Neuronal stem cell (in vitro differentiated cells): ENCODE measurements around the gene ARL17B.
"Not testable (repeated sequence)": the region's sequence is repeated elsewhere in the genome, so short reads cannot be mapped to it uniquely, and the experiment has no call there.

Experiments
- DNase-seq: peaks from one replicate; pipeline ENCODE4 v3.0.0-alpha.2; 2013; ENCODE audit warnings: low spot score
- H2AFZ ChIP-seq: one replicate; pipeline ENCODE4 v1.6.1; 2013; ENCODE audit warnings: mild to moderate bottlenecking, low read length, inconsistent platforms
- H2AK5ac ChIP-seq: 2 replicates; pipeline ENCODE4 v1.6.1; 2013; ENCODE audit warnings: low read depth, mild to moderate bottlenecking, inconsistent platforms, low read length, moderate library complexity, mixed read lengths
- H2BK120ac ChIP-seq: 2 replicates; pipeline ENCODE4 v1.6.1; 2013; ENCODE audit warnings: low read depth, mild to moderate bottlenecking, inconsistent platforms, low read length, moderate library complexity, mixed read lengths
- H2BK12ac ChIP-seq: one replicate; pipeline ENCODE4 v1.6.1; 2013; ENCODE audit warnings: low read length, inconsistent platforms
- H2BK15ac ChIP-seq: 2 replicates; pipeline ENCODE4 v1.6.1; 2013; ENCODE audit warnings: mild to moderate bottlenecking, low read length, inconsistent platforms, mixed read lengths
- H2BK5ac ChIP-seq: one replicate; pipeline ENCODE4 v1.6.1; 2013; ENCODE audit warnings: inconsistent platforms, mild to moderate bottlenecking, low read length, moderate library complexity
- H3K14ac ChIP-seq: one replicate; pipeline ENCODE4 v1.6.1; 2013; ENCODE audit warnings: low read length, inconsistent platforms
- H3K18ac ChIP-seq: 2 replicates; pipeline ENCODE4 v1.6.1; 2013; ENCODE audit warnings: low read length, inconsistent platforms
- H3K23ac ChIP-seq: 2 replicates; pipeline ENCODE4 v1.6.1; 2013; ENCODE audit warnings: low read depth, mild to moderate bottlenecking, mixed read lengths, low read length, inconsistent platforms; ENCODE audit not compliant: poor library complexity
- H3K27ac ChIP-seq: replicated peaks from 3 replicates; pipeline ENCODE4 v1.5.1; 2013; ENCODE audit warnings: low read length, inconsistent platforms
- H3K27me3 ChIP-seq, 3 experiments: 2 replicates each; pipeline ENCODE4 v1.6.1; 2013; ENCODE audit warnings: low read length in 3 of 3, mild to moderate bottlenecking in 2 of 3, inconsistent platforms in 1 of 3, low read depth in 1 of 3, mixed read lengths in 1 of 3, moderate library complexity in 1 of 3; ENCODE audit not compliant: control insufficient read depth in 3 of 3, insufficient read depth in 3 of 3
- H3K36me3 ChIP-seq, 2 donors: replicated peaks in 1 of 2; 2 replicates each; pipeline ENCODE4 v1.6.1; 2013; ENCODE audit warnings: low read length in 2 of 2; ENCODE audit not compliant: control insufficient read depth in 2 of 2, insufficient read depth in 2 of 2
- H3K4ac ChIP-seq: 2 replicates; pipeline ENCODE4 v1.6.1; 2013; ENCODE audit warnings: inconsistent platforms, mild to moderate bottlenecking, low read length, moderate library complexity
- H3K4me1 ChIP-seq, 2 donors: 1 replicate in 1 of 2; 2 replicates in 1 of 2; pipeline ENCODE4 v1.6.1; 2013; ENCODE audit warnings: low read length in 2 of 2, low read depth in 1 of 2; ENCODE audit not compliant: control insufficient read depth in 2 of 2, insufficient read depth in 1 of 2
- H3K4me2 ChIP-seq: one replicate; pipeline ENCODE4 v1.6.1; 2013; ENCODE audit warnings: mild to moderate bottlenecking, low read length, inconsistent platforms; ENCODE audit not compliant: insufficient read depth, poor library complexity, severe bottlenecking
- H3K4me3 ChIP-seq, 2 donors: 2 replicates each; pipeline ENCODE4 v1.5.1; 2013; ENCODE audit warnings: low read length in 2 of 2, mild to moderate bottlenecking in 2 of 2, inconsistent platforms in 1 of 2, moderate library complexity in 1 of 2
- H3K79me1 ChIP-seq: one replicate; pipeline ENCODE4 v1.6.1; 2013; ENCODE audit warnings: low read depth, mild to moderate bottlenecking, inconsistent platforms, low read length, moderate library complexity
- H3K9ac ChIP-seq: one replicate; pipeline ENCODE4 v1.6.1; 2013; ENCODE audit warnings: mild to moderate bottlenecking, low read depth, low read length, inconsistent platforms; ENCODE audit not compliant: poor library complexity
- H3K9me3 ChIP-seq, 2 donors: replicated peaks in 1 of 2; 2 replicates each; pipeline versions ENCODE3 to v1.6.1; 2013; ENCODE audit warnings: low read length in 2 of 2, mild to moderate bottlenecking in 2 of 2, inconsistent platforms in 1 of 2, low read depth in 1 of 2, mixed read lengths in 1 of 2, moderate library complexity in 1 of 2; ENCODE audit not compliant: control insufficient read depth in 2 of 2, insufficient read depth in 1 of 2
- H4K8ac ChIP-seq: one replicate; pipeline ENCODE4 v1.6.1; 2013; ENCODE audit warnings: low read depth, mild to moderate bottlenecking, inconsistent platforms, low read length, moderate library complexity
- H4K91ac ChIP-seq: one replicate; pipeline ENCODE4 v1.6.1; 2013; ENCODE audit warnings: low read length, low read depth, mild to moderate bottlenecking, inconsistent platforms; ENCODE audit not compliant: poor library complexity
- WGBS, 2 donors: extraction: QIAGEN DNeasy Blood & Tissue Kit; methylation state at CpG; one replicate each; pipeline ENCODE4 v1.1.7; 2013; ENCODE audit warnings: missing lambda C conversion rate in 2 of 2, mixed read lengths in 1 of 2; ENCODE audit not compliant: insufficient read length in 2 of 2, insufficient replicate concordance in 1 of 2; ENCODE audit errors: extremely low coverage in 2 of 2; 5-methylcytosine and 5-hydroxymethylcytosine counted together

ARL17B gene

DNA sequence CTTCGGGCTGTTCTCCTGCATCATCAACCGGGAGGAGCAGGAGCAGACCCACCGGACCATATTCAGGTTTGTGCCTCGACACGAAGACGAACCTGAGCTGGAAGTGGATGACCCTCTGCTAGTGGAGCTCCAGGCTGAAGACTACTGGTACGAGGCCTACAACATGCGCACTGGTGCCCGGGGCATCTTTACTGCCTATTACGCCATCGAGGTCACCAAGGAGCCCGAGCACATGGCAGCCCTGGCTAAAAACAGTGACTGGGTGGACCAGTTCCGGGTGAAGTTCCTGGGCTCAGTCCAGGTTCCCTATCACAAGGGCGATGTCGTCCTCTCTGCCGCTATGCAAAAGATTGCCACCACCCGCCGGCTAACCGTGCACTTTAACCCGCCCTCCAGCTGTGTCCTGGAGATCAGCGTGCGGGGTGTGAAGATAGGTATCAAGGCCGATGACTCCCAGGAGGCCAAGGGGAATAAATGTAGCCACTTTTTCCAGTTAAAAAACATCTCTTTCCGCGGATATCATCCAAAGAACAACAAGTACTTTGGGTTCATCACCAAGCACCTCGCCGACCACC is 117.1 kb downstream of the ARL17B start:
- not testable (repeated sequence) for H2BK120ac ChIP-seq, H3K23ac ChIP-seq, H3K27me3 ChIP-seq, H2AFZ ChIP-seq, H3K4me3 ChIP-seq, H3K9ac ChIP-seq, DNase-seq, H2AK5ac ChIP-seq, H2BK5ac ChIP-seq, H3K4ac ChIP-seq, H3K79me1 ChIP-seq, H4K91ac ChIP-seq, H3K18ac ChIP-seq, H2BK15ac ChIP-seq, H3K36me3 ChIP-seq, H3K9me3 ChIP-seq, H4K8ac ChIP-seq, H2BK12ac ChIP-seq, H3K14ac ChIP-seq, H3K4me1 ChIP-seq, H3K27ac ChIP-seq, H3K4me2 ChIP-seq
- WGBS, 2 donors = no CpG with 5 or more reads among the region's 27 CpGs

DNA sequence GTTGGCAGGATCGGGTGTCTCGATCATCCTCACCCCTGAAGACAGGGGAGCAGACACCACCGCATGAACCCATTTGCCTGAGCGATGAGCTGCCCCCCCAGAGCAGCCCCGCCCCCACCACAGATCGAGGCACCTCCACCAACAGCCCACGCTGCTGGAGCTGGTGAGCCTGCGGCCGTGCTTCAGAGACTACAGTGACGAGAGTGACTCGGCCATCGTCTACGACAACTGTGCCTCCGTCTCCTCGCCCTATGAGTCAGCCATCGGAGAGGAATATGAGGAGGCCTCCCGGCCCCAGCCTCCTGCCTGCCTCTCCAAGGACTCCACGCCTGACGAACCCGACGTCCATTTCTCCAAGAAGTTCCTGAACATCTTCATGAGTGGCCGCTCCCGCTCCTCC is 117.6 kb downstream of the ARL17B start:
- not testable (repeated sequence) for H4K91ac ChIP-seq, H3K18ac ChIP-seq, H2AK5ac ChIP-seq, H3K4ac ChIP-seq, H2AFZ ChIP-seq, H2BK120ac ChIP-seq, H2BK15ac ChIP-seq, H3K36me3 ChIP-seq, H3K27ac ChIP-seq, H2BK12ac ChIP-seq, H3K4me2 ChIP-seq, H3K79me1 ChIP-seq, DNase-seq, H3K27me3 ChIP-seq, H3K23ac ChIP-seq, H3K9ac ChIP-seq, H4K8ac ChIP-seq, H3K4me1 ChIP-seq, H3K14ac ChIP-seq, H2BK5ac ChIP-seq, H3K4me3 ChIP-seq, H3K9me3 ChIP-seq
- no CpG with 5 or more reads among the region's 23 CpGs for WGBS, 2 donors

DNA sequence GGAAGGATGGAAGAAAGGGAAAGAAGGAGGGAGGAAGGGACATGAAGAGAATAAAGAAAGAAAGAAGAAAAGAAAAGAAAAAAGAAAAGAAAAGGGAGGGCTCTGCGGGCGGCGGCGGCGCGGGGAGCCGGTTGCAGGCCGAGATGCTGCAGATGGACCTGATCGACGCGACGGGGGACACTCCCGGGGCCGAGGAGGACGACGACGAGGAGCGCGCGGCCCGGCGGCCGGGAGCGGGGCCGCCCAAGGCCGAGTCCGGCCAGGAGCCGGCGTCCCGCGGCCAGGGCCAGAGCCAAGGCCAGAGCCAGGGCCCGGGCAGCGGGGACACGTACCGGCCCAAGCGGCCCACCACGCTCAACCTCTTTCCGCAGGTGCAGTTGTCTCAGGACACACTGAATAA is 118.1 kb downstream of the ARL17B start:
- H2AK5ac ChIP-seq, H2BK12ac ChIP-seq, H3K4ac ChIP-seq, H3K4me2 ChIP-seq, H3K18ac ChIP-seq, H3K4me1 ChIP-seq, DNase-seq, H3K27ac ChIP-seq, H2AFZ ChIP-seq, H2BK15ac ChIP-seq, H2BK5ac ChIP-seq, H3K36me3 ChIP-seq, H3K9ac ChIP-seq, H3K14ac ChIP-seq, H3K9me3 ChIP-seq, H3K23ac ChIP-seq, H2BK120ac ChIP-seq, H3K27me3 ChIP-seq, H3K79me1 ChIP-seq, H4K91ac ChIP-seq, H4K8ac ChIP-seq, H3K4me3 ChIP-seq: not testable (repeated sequence)
- no CpG with 5 or more reads among the region's 38 CpGs for WGBS, 2 donors

DNA sequence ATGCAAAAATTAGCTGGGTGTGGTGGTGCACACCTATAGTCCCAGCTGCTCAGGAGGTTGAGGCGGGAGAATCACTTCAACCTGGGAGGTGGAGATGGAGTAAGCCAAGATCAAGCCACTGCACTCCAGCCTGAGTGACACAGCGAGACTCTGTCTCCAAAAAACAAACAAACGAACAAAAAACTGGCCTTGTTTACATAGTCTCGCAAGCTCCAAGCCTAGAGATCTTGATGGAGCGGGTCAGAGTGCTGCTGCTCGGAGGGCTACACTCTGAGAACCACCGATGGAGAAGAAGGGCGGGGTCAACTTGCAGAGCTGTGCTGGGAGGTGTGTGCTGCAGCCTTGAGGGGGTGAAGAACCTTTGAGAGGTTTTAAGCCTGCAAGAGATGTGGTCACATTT is 130.2 kb downstream of the ARL17B start:
- H3K4ac ChIP-seq, H2BK5ac ChIP-seq, DNase-seq, H4K8ac ChIP-seq, H3K23ac ChIP-seq, H3K36me3 ChIP-seq, H3K14ac ChIP-seq, H3K4me2 ChIP-seq, H3K27me3 ChIP-seq, H2BK120ac ChIP-seq, H2AFZ ChIP-seq, H3K4me3 ChIP-seq, H3K18ac ChIP-seq, H2AK5ac ChIP-seq, H2BK12ac ChIP-seq, H3K27ac ChIP-seq, H3K9me3 ChIP-seq, H3K79me1 ChIP-seq, H2BK15ac ChIP-seq, H3K9ac ChIP-seq, H3K4me1 ChIP-seq, H4K91ac ChIP-seq: not testable (repeated sequence)
- WGBS, 2 donors = no CpG with 5 or more reads among the region's 8 CpGs
